HG02885 (cell line): ENCODE data around the gene UQCC5.

Experiments
- ATAC-seq: cut with Tn5 transposase; IDR thresholded peaks from one replicate; pipeline ENCODE4 v1.9.1; 2021; ENCODE audit warnings: mild to moderate bottlenecking; ENCODE audit not compliant: unreplicated experiment, poor library complexity

Gene UQCC5

GRCh38 chr3:52503788-52504424, 32.5 kb upstream of the UQCC5 start:
- no peak for ATAC-seq

DNA sequence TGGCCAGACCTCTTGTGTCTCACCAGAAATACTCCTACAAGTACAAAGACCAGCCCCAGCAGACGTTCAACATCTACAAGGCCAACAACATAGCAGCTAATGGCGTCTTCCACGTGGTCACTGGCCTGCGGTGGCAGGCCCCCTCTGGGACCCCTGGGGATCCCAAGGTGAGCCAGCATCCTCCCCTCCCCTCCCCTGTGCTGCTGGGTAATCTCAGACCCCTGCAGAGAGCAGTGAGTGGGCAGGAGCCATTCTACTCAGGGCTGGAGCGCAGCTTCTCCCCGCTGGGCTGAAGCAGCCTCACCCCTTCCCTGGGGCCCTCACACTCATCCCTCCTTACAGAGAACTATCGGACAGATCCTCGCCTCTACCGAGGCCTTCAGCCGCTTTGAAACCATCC, 31.4 kb upstream of the UQCC5 start:
- ATAC-seq: no peak

DNA sequence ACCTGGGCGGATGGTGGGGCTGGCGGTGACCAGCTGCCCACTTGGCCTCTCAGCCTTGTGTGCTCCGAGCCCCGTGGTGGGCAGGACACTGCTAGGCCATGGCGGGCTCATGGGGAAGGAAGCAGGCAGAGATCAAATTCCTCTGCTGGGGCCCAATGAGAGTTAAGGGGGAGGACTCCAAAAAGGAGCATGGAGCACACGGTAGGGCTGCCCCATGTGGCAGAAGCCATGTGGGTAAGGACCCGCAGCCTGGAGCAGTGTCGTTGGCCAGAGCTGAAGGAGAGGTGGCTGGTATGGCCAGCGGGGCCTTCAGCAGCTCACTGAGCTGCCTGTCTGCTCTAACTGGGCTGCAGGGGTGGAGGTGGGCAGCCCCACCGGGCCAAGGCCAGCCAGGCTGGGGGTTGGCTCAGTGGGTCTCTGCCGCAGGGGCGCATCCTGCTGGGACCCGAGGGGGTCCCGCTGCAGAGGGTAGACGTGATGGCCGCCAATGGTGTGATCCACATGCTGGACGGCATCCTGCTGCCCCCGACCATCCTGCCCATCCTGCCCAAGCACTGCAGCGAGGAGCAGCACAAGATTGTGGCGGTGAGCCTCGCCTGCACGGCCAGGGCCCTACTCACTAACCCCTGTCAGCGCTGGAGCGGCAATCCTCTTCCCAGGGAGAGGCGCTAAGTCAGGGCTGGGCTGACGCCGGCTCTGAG, 30.0 kb upstream of the UQCC5 start:
- no peak for ATAC-seq

DNA sequence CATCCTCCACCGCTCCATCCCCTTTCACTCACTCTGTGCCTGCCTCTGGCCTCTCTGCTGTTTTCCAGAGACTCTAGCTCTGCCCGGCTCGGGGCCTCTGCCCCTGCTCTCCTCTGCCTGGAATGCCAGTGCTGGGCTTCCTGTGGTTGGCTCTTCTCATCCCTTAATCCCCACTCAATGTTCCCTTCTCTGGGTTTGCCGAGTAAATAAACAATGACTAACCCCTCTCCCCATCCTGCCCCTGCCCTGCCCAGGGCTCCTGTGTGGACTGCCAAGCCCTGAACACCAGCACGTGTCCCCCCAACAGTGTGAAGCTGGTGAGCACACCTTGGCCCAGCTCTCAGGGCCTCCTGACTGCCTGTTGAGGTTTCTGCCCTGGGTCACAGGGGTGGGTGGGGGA, 29.0 kb upstream of the UQCC5 start:
- no peak for ATAC-seq

DNA sequence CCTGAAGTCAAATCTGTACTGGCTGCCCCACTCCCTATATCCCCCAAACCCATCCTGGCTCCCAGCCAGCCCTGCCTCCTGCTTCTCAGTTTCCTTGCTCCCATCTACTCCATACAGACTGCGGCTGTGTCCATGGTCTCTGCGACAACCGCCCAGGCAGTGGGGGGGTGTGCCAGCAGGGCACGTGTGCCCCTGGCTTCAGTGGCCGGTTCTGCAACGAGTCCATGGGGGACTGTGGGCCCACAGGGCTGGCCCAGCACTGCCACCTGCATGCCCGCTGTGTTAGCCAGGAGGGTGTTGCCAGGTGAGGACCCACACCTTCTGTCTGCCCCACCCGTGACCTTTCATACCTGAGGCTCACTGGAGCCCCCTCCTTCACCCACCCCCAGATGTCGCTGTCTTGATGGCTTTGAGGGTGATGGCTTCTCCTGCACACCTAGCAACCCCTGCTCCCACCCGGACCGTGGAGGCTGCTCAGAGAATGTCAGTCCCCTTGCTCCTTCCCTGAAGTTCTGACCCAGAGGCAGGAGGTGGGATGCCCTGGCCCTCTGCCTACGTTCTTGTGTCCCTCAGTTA, 26.6 kb upstream of the UQCC5 start:
- ATAC-seq: no peak

DNA sequence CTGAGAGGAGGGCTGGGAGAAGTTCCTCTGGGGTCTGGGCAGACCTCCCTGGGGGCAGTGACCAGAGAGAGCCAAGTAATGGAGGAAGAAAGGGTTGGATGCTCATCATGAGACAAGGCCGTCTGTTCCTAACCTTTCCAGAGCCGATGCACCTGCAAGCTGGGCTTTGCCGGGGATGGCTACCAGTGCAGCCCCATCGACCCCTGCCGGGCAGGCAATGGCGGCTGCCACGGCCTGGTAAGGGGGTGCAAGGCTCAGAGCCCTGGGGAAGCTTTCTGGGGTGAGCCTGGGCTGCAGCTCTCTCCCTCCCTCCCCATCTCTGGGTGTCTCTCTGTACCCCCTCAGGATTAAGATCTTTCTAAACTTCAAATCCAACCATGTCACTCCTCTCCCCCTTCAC, 24.9 kb upstream of the UQCC5 start:
- no peak for ATAC-seq

DNA sequence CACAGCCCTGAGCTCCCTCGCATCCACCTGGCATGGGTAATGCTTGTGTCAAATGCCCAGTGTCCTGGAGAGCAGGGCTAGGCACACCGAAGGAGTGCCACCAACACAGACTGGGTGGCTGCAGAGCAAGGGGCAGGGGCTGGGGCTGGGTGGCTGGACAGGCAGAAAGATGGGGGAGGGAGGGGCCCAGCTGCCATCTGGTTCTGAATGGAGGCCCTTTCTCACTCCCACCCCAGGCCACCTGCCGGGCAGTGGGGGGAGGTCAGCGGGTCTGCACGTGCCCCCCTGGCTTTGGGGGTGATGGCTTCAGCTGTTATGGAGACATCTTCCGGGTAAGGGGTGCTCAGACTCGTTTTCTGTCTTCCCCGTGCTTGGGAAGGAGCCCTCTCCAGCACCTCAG, 24.3 kb upstream of the UQCC5 start:
- no peak for ATAC-seq

GRCh38 chr3:52512727-52513126, 23.7 kb upstream of the UQCC5 start:
- no peak for ATAC-seq

DNA sequence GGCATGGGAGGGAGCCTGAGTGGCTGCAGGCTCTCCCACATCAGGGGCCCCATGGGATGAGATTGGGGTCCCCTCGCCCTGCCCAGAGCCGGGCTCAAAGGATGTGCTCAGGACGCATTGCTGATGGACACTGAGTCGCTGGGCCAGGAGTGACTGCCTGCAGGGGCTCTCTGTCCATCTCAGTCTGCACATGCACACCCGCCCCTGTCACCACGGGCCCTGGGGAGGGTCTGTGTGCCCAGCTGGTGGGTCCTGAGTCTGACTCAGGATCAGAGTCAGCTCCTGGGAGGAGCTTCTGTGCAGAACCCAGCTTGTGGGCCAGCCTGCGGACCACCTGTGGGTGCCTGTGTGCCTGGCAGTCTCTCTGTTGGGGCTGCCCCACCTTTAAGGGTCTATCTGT, 23.1 kb upstream of the UQCC5 start:
- no peak for ATAC-seq

- ATAC-seq: no peak
Observed at GRCh38 chr3:52514576-52514975, 21.8 kb upstream of the UQCC5 start.

- no peak for ATAC-seq
Observed at GRCh38 chr3:52515192-52515591, 21.2 kb upstream of the UQCC5 start.

- ATAC-seq: no peak
Observed at GRCh38 chr3:52516509-52517195, 19.8 kb upstream of the UQCC5 start.

DNA sequence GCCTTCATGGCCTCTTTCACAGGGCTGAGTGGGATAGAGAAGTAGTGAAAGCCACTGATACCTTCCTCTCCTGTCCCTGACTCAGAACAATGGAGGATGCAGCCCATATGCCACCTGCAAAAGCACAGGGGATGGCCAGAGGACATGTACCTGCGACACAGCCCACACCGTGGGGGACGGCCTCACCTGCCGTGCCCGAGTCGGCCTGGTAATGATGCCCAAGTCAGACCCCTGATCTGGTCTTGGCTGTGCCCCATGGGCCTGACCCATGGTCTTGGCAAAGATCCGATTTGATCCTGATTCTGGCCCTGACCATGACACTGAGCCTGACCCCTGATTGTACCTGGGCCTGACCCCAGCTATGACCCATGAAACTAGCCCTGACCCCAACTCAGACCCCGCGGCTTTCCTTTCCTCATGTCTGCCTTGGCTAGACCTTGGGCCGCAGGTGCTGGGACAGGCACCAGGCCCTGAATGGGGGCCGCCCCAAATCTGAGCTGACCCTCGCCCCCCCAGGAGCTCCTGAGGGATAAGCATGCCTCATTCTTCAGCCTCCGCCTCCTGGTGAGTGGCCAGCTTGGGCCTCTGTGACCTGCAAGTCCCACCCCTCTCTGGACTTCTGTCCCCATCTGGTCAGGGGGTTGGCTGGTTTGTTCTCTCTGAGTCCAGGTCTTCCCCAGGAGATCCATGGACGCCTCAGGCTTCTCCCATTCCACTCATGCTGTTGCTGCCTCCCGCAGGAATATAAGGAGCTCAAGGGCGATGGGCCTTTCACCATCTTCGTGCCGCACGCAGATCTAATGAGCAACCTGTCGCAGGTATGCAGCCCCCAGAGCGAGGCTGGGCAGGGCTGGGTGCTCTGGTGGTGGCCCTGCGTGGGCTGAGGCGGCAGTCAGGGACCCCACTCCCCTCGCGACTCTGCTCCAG, 18.3 kb upstream of the UQCC5 start:
- ATAC-seq: no peak

- no peak for ATAC-seq
Observed at GRCh38 chr3:52518723-52519444, 17.5 kb upstream of the UQCC5 start.

DNA sequence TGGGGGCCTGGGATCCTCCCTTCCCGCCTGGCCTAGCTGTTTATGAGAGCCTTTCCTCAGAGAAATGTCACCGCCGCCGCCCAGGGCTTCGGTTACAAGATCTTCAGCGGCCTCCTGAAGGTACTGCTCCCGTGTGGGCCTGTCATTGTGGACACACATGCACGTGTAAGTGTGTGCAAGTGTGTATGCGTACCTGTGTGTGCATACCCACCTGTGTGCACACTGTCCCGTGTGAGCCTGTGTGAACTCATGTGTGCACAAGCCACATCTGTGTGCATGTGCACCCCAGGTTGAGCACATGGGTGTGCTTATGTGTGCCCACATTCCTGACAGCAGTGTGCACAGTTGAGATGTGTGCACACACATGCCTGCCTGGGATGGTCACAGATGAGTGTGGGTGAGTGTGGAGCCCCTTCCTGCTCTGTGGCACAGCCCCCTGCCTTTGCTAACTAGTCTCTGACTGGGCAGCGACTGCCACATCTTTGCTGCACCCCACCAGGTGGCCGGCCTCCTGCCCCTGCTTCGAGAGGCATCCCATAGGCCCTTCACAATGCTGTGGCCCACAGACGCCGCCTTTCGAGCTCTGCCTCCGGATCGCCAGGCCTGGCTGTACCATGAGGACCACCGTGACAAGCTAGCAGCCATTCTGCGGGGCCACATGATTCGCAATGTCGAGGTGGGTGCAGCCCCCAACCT, 16.8 kb upstream of the UQCC5 start:
- ATAC-seq: no peak

DNA sequence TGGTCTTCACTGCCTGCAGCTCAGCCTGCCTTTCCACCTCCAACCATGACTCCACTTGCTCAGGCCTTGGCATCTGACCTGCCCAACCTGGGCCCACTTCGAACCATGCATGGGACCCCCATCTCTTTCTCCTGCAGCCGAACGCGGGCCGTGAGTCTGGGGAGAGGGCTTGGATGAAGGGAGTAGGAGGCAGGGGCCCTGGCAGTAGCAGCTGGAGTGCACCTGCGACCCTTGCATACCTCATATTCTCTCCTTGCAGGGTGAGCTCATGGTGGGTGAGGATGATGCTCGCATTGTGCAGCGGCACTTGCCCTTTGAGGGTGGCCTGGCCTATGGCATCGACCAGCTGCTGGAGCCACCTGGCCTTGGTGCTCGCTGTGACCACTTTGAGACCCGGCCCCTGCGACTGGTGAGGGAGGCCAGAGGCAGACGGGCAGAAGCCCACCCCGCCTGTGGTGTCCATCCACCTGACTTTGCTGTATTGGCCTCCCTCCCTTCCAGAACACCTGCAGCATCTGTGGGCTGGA, 16.2 kb upstream of the UQCC5 start:
- ATAC-seq: no peak

- no peak for ATAC-seq
Observed at GRCh38 chr3:52520716-52521487, 15.5 kb upstream of the UQCC5 start.

DNA sequence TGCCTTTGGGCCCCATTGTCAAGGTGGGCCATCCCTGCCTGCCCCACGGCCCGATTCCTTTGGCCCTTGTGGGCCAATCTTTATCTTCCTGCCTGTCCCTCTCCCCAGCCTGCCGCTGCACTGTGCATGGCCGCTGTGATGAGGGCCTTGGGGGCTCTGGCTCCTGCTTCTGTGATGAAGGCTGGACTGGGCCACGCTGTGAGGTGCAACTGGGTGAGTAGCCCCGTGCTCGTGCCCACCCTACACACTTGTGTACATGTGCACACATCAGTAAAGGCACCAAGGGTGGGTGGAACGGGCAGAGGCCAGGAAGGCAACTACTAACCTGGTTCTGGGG, 14.9 kb upstream of the UQCC5 start:
- ATAC-seq: no peak
